Stomach (tissue), 9 donors: ENCODE results near the gene SPATA31D1. TPM values are rescaled to one million over a fixed set of nuclear protein-coding genes. Genes with fewer than 3 reads are reported as not detected.
A peak's percentile ranks its signal among the peaks of the same experiment; 100 is the strongest.

Experiments used
- DNase-seq, 2 donors: peaks; one replicate each; pipeline versions ENCODE4 v3.0.0 to v3.0.0-alpha.2; 2013 to 2019
- H3K27ac ChIP-seq, 5 donors: fragments of 200-600 bp in 4 of 5; sonication (generic) in 4 of 5; one replicate each; pipeline ENCODE4 v1.5.1; 2013 to 2019; ENCODE audit warnings: mild to moderate bottlenecking in 1 of 5, moderate library complexity in 1 of 5
- H3K27me3 ChIP-seq, 3 donors: fragments of 200-600 bp; sonication (generic); one replicate each; pipeline ENCODE4 v1.5.1; 2017 to 2019; ENCODE audit warnings: mixed run types in 1 of 3
- H3K36me3 ChIP-seq, 4 donors: fragments of 200-600 bp; sonication (generic); 1 replicate in 3 of 4; 2 replicates in 1 of 4; pipeline ENCODE4 v1.5.1; 2016 to 2019
- H3K4me1 ChIP-seq, 4 donors: fragments of 200-600 bp; sonication (generic); one replicate each; pipeline ENCODE4 v1.5.1; 2016 to 2019
- H3K4me3 ChIP-seq, 4 donors: fragments of 200-600 bp; sonication (generic) in 3 of 4; one replicate each; pipeline ENCODE4 v1.5.1; 2016 to 2019; ENCODE audit warnings: mild to moderate bottlenecking in 1 of 4
- H3K9me3 ChIP-seq, 4 donors: fragments of 200-600 bp; sonication (generic); one replicate each; pipeline ENCODE4 v1.5.1; 2016 to 2019
- EP300 ChIP-seq: sonication (generic); formaldehyde crosslinking; IDR thresholded peaks from one replicate; pipeline ENCODE4 v1.6.1; 2017; ENCODE audit warnings: antibody characterized with exemption
- POLR2A ChIP-seq, 4 donors: fragments of 450-650 bp; IDR thresholded peaks; one replicate each; pipeline ENCODE4 v1.6.1; 2016; ENCODE audit warnings: antibody characterized with exemption in 4 of 4, control low read depth in 2 of 4, mild to moderate bottlenecking in 1 of 4, moderate library complexity in 1 of 4
- POLR2AphosphoS5 ChIP-seq, 3 donors: sonication (generic); formaldehyde crosslinking; IDR thresholded peaks; one replicate each; pipeline ENCODE4 v1.6.1; 2016; ENCODE audit warnings: antibody characterized with exemption in 3 of 3
- WGBS, 5 donors: extraction: QIAGEN DNeasy Blood & Tissue Kit in 3 of 5; methylation state at CpG; one replicate each; pipeline versions ENCODE4 v1.1.5 to v1.1.7; 2013 to 2018; 5-methylcytosine and 5-hydroxymethylcytosine counted together
- intact Hi-C: fragments of 100-400 bp; cut with DNase I; formaldehyde crosslinking; loops from one replicate; pipeline ENCODE4 v1.15.1; 2023; ENCODE audit warnings: low total_unique reads
- polyA plus RNA-seq, 3 donors: library from polyadenylated mRNA; stranded (reverse); fragments of 200-250 nt; gene quantifications; one replicate each; pipeline ENCODE4 v1.2.3, GENCODE V29; 2013
- total RNA-seq, 5 donors: library from RNA; depleted of rRNA; stranded (reverse); fragments of >200 nt; gene quantifications; one replicate each; pipeline versions ENCODE4 v1.1.0 to v1.2.3, GENCODE V29; 2014 to 2016
- TF ChIP-seq, protein P1 (sequence below), 7 experiments: fragments of 450-650 bp in 4 of 7; fragments of 200-600 bp in 3 of 7; sonication (generic) in 3 of 7; IDR thresholded peaks; one replicate each; pipeline ENCODE4 v1.5.1; 2016 to 2019; ENCODE audit warnings: antibody characterized with exemption in 7 of 7, control low read depth in 2 of 7, mild to moderate bottlenecking in 1 of 7
- donor health status: healthy with polysubstance abuse.
- donor health status: Bipolar disorder and iron deficiency.
- donor health status: healthy.

SPATA31D1 gene
- total and polyA plus RNA-seq, 8 donors: not detected

DNA sequence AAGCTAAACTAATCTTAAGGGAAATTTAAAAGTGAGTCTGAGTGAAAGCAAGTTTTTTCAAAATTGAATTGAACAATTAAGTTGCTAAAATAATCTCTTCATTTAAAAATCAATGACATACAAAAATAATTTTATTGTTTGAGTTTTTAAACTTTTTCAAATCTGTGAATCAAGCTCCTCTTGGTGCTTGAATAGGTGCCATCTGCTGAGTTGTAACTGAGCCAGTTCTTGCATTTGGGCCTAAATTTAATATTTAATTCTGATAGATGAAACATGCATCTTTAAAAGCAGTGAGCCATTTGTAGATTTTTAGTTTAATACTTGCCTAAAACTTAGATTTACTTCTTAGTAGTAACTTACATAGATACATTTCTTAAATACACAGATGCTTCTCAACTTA, 31.8 kb downstream of the SPATA31D1 start:
- no peak for DNase-seq
- H3K9me3 ChIP-seq: peaks cover 0 to 20% (median 0%) of the 10 kb centered on the region in 4 donors
- H3K27ac ChIP-seq: no peak overlapping the region
- H3K4me3 ChIP-seq: no peak overlapping the region
- H3K36me3 ChIP-seq: no peaks in the 10 kb centered on the region
- TF ChIP-seq, protein P1, sequence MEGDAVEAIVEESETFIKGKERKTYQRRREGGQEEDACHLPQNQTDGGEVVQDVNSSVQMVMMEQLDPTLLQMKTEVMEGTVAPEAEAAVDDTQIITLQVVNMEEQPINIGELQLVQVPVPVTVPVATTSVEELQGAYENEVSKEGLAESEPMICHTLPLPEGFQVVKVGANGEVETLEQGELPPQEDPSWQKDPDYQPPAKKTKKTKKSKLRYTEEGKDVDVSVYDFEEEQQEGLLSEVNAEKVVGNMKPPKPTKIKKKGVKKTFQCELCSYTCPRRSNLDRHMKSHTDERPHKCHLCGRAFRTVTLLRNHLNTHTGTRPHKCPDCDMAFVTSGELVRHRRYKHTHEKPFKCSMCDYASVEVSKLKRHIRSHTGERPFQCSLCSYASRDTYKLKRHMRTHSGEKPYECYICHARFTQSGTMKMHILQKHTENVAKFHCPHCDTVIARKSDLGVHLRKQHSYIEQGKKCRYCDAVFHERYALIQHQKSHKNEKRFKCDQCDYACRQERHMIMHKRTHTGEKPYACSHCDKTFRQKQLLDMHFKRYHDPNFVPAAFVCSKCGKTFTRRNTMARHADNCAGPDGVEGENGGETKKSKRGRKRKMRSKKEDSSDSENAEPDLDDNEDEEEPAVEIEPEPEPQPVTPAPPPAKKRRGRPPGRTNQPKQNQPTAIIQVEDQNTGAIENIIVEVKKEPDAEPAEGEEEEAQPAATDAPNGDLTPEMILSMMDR (IDR thresholded peaks at IDR 0.05): no peak
- TF ChIP-seq POLR2A (IDR thresholded peaks at IDR 0.05) (no peak), EP300 (no peak), POLR2AphosphoS5 (IDR thresholded peaks at IDR 0.05) (no peak)
- H3K27me3 ChIP-seq: no peaks in the 10 kb centered on the region
- H3K4me1 ChIP-seq: no peaks in the 10 kb centered on the region
- intact Hi-C loops: no loop called here

DNA sequence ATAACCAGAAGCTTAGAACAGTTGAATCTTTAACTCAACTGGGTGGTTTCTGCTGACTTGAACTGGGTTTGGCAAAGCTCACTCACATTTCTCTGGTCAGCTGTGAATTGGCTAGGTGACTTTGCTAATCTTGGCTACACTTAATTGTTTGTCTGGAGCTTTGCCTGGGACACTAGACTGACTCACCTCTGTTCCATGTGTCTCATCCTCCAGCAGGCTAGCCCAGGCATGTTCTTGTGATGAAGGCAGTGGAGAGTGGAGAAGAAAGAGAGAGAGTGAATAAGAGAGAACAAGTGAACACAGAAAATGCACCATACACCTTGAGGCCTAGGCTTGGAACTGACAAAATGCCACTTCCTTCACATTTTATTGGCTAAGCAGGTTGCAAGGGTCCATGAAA, 32.6 kb downstream of the SPATA31D1 start:
- no peaks in the 10 kb centered on the region for H3K27me3 ChIP-seq
- no peak overlapping the region for H3K4me3 ChIP-seq
- no peak for TF ChIP-seq POLR2AphosphoS5 (IDR thresholded peaks at IDR 0.05)
- TF ChIP-seq, protein P1 (IDR thresholded peaks at IDR 0.05): no peak
- TF ChIP-seq EP300: no peak
- no peak for TF ChIP-seq POLR2A (IDR thresholded peaks at IDR 0.05)
- no peak overlapping the region for H3K27ac ChIP-seq
- intact Hi-C loops: no loop called here
- no peaks in the 10 kb centered on the region for H3K36me3 ChIP-seq
- DNase-seq: no peak
- no peaks in the 10 kb centered on the region for H3K4me1 ChIP-seq
- peaks cover 0 to 16% (median 0%) of the 10 kb centered on the region in 4 donors for H3K9me3 ChIP-seq

- Histone ChIP-seq H3K36me3 (no peaks in the 10 kb centered on the region), H3K4me3 (no peak overlapping the region), H3K27me3 (no peaks in the 10 kb centered on the region), H3K27ac (no peak overlapping the region), H3K9me3 (peaks cover 0 to 16% (median 0%) of the 10 kb centered on the region in 4 donors), H3K4me1 (no peaks in the 10 kb centered on the region)
- intact Hi-C loops: no loop called here
- DNase-seq: no peak
- 58 to 68% (median 62%) methylated on average over 2 of the region's 2 CpGs for WGBS, 5 donors
- TF ChIP-seq POLR2AphosphoS5 (IDR thresholded peaks at IDR 0.05) (no peak), POLR2A (IDR thresholded peaks at IDR 0.05) (no peak), EP300 (no peak)
Measured at GRCh38 chr9:82022121-82022520, 33.5 kb downstream of the SPATA31D1 start.

DNA sequence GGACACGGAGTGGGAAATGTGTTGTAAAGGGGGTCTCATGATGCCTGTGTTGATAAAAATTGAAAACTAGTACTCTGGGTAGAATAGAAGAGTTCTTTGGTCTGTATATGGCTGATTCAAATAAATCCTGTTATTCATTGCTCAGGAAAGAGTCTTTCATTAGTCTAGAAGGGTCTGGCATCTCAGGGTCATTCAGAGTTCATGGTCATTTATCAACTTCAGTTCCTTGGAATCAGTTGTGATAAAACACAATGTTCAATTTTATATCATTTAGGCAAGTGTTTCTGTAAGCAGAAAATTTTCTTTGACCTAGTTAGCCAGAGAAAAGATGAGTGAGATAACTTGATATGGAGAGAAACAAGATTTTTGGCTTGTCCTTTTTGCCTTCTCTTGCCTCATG, 36.3 kb downstream of the SPATA31D1 start:
- no peaks in the 10 kb centered on the region for H3K36me3 ChIP-seq
- WGBS, 5 donors: 59 to 81% (median 63%) methylated on average over 1 of the region's 1 CpG
- H3K27ac ChIP-seq: no peak overlapping the region
- no peaks in the 10 kb centered on the region for H3K4me1 ChIP-seq
- no peak overlapping the region for H3K4me3 ChIP-seq
- H3K27me3 ChIP-seq: no peaks in the 10 kb centered on the region
- intact Hi-C loops: no loop called here
- peak in 1 of 2 donors; percentile 28 for DNase-seq
- no peaks in the 10 kb centered on the region for H3K9me3 ChIP-seq
- TF ChIP-seq, protein P1 (IDR thresholded peaks at IDR 0.05): no peak
- no peak for TF ChIP-seq POLR2A (IDR thresholded peaks at IDR 0.05)
- TF ChIP-seq POLR2AphosphoS5 (IDR thresholded peaks at IDR 0.05): no peak
- no peak for TF ChIP-seq EP300

DNA sequence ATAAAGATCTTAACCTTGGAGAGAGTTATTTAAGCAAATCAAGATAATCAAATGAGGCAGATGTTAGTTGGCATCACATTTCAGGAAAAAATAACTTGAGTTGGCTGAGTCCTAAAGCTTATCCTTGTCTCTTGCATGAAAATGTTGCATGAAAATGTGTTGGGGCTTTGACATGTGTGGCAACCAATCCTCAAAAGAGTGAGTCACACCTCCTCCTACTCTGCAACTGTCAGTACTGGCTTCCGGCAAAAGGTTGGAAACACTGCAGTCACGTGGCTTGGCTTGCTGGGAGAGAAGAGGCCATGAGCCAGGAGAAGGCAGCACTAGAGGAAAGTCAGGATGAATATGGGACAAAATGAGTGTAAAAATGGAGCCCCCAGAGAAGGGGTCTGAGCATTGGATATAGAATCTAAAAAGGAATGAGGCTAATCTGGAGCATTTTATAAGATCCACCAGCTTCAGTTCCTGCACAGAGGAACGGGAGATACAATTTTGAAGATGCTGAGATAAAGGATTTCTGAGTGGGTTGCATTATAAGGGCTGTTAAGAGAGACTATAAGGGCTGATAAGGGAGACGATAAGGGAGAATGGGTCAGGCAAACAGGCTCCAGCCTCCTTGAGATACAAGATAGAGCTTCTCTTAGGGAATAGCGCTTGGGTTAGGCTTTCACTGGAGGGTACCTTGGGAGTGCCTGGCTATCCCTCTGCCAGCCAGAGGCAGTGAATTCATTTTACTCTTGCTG, 43.1 kb downstream of the SPATA31D1 start:
- Histone ChIP-seq H3K9me3 (no peaks in the 10 kb centered on the region), H3K27ac (no peak overlapping the region), H3K4me1 (peaks cover 0 to 12% (median 0%) of the 10 kb centered on the region in 4 donors), H3K36me3 (no peaks in the 10 kb centered on the region), H3K4me3 (no peak overlapping the region), H3K27me3 (no peaks in the 10 kb centered on the region)
- TF ChIP-seq EP300: no peak
- no peak for TF ChIP-seq POLR2AphosphoS5 (IDR thresholded peaks at IDR 0.05)
- TF ChIP-seq, protein P1 (IDR thresholded peaks at IDR 0.05): no peak
- no peak for TF ChIP-seq POLR2A (IDR thresholded peaks at IDR 0.05)
- 44 to 54% (median 46%) methylated on average over 5 of the region's 5 CpGs for WGBS, 5 donors
- intact Hi-C loops: no loop called here
- DNase-seq: peak in 1 of 2 donors; percentile 29
